ENCODE data around the gene COMMD9. TPM values are rescaled to one million over a fixed set of nuclear protein-coding genes. Genes with fewer than 3 reads are reported as not detected.

Gene COMMD9
- total RNA-seq, 1 experiment from 2014 or later: 70.8 TPM

DNA sequence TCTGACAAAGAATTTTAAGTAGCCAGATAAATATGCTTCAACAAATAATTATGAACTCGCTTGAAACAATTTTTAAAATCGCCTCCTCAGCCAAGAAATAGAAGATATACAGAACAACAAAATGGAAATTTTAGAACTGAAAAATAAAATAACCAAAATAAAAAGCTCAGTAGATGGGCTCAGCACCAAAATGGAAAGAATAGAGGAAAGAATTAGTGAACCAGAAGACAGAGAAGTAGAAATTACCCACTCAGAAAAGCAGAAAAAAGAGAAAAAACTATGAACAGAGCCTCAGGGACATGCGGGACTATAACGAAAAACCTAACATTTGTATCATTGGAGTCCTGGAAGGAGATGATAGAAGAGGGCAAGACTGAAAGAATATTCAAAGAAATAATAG is 7.4 kb downstream of the COMMD9 start:
- H3K4me3 ChIP-seq (ENCODE audit: low read length): no peak overlapping the region
- DNase-seq (no peak), ATAC-seq (no peak)
- peaks cover 40% of the 10 kb centered on the region for H3K79me2 ChIP-seq (ENCODE audit: low read length)
- CTCF ChIA-PET: interaction anchor here (0.9 kb wide), 1 partner anchor 23 kb away, joined by 3 read pairs; no protein-coding TSS in a partner anchor
- no peak overlapping the region for H3K9ac ChIP-seq (ENCODE audit: low read length)
- no peak overlapping the region for H3K4me2 ChIP-seq (ENCODE audit: low read length)
- H3K27ac ChIP-seq (ENCODE audit: low read length): no peak overlapping the region
- H3K36me3 ChIP-seq (ENCODE audit: low read depth, low read length): no peaks in the 10 kb centered on the region
- no peaks in the 10 kb centered on the region for H3K4me1 ChIP-seq (ENCODE audit: insufficient read depth, low read length)
- no peak for TF ChIP-seq EZH2phosphoT487 (IDR thresholded peaks at IDR 0.05; ENCODE audit: borderline replicate concordance, low read length)
- TF ChIP-seq EZH2 (IDR thresholded peaks at IDR 0.05; ENCODE audit: low read length, unreplicated experiment): no peak
- TF ChIP-seq, protein P1, sequence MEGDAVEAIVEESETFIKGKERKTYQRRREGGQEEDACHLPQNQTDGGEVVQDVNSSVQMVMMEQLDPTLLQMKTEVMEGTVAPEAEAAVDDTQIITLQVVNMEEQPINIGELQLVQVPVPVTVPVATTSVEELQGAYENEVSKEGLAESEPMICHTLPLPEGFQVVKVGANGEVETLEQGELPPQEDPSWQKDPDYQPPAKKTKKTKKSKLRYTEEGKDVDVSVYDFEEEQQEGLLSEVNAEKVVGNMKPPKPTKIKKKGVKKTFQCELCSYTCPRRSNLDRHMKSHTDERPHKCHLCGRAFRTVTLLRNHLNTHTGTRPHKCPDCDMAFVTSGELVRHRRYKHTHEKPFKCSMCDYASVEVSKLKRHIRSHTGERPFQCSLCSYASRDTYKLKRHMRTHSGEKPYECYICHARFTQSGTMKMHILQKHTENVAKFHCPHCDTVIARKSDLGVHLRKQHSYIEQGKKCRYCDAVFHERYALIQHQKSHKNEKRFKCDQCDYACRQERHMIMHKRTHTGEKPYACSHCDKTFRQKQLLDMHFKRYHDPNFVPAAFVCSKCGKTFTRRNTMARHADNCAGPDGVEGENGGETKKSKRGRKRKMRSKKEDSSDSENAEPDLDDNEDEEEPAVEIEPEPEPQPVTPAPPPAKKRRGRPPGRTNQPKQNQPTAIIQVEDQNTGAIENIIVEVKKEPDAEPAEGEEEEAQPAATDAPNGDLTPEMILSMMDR (conservative IDR thresholded peaks at IDR 0.05; ENCODE audit: low read depth, low read length): no peak
- POLR2A ChIA-PET (ENCODE audit: unreplicated experiment): no interaction called here
- H3K9me3 ChIP-seq (ENCODE audit: low read length): no peaks in the 10 kb centered on the region
- H2AFZ ChIP-seq (ENCODE audit: low read length): no peak overlapping the region
- BruUV-seq (replicated peaks): no TSS peak
- H4K20me1 ChIP-seq (ENCODE audit: low read length): peaks cover 6% of the 10 kb centered on the region; the same call in 1 of the 2 replicates
- intact Hi-C loops (cut with micrococcal nuclease): no loop called here
- no peaks in the 10 kb centered on the region for H3K9me2 ChIP-seq (replicated peaks; ENCODE audit: low read length)
- no peaks in the 10 kb centered on the region for H3F3A ChIP-seq (ENCODE audit: low read length, unreplicated experiment)
- H3K27me3 ChIP-seq (ENCODE audit: low read length): no peaks in the 10 kb centered on the region

DNA sequence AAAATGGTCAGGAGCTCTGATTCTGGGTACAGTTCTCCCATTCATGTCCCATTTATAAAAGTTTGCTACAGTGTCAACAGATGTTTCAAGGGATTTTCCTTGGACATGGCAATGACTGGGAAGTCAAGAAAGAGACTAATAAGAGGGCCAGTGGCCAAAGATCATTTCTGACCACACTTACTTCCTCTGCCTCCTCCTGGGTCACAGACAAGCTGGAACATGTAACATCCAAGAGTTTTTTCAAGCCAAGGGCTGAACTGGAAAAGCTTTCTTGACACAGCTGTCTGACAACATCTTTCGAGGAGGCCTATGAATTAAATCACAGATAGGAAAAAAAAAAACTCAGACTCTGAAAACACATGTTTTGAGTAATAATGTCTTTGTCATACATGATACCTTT is 8.7 kb downstream of the COMMD9 start:
- Histone ChIP-seq H3K79me2 (ENCODE audit: low read length) (peaks cover 35% of the 10 kb centered on the region), H3K27ac (ENCODE audit: low read length) (no peak overlapping the region), H3K36me3 (ENCODE audit: low read depth, low read length) (no peaks in the 10 kb centered on the region), H3K9ac (ENCODE audit: low read length) (no peak overlapping the region), H3K9me2 (replicated peaks; ENCODE audit: low read length) (no peaks in the 10 kb centered on the region), H3K4me2 (ENCODE audit: low read length) (no peak overlapping the region), H3F3A (ENCODE audit: low read length, unreplicated experiment) (no peaks in the 10 kb centered on the region), H3K4me1 (ENCODE audit: insufficient read depth, low read length) (no peaks in the 10 kb centered on the region), H3K27me3 (ENCODE audit: low read length) (no peaks in the 10 kb centered on the region), H3K9me3 (ENCODE audit: low read length) (no peaks in the 10 kb centered on the region), H3K4me3 (ENCODE audit: low read length) (no peak overlapping the region), H4K20me1 (ENCODE audit: low read length) (peaks cover 6% of the 10 kb centered on the region; the same call in 1 of the 2 replicates), H2AFZ (ENCODE audit: low read length) (no peak overlapping the region)
- TF ChIP-seq, protein P1 (conservative IDR thresholded peaks at IDR 0.05; ENCODE audit: low read depth, low read length): no peak
- no peak for TF ChIP-seq EZH2 (IDR thresholded peaks at IDR 0.05; ENCODE audit: low read length, unreplicated experiment)
- TF ChIP-seq EZH2phosphoT487 (IDR thresholded peaks at IDR 0.05; ENCODE audit: borderline replicate concordance, low read length): no peak
- no peak for DNase-seq
- ChIA-PET CTCF (no interaction called here), POLR2A (ENCODE audit: unreplicated experiment) (no interaction called here)
- no TSS peak for BruUV-seq (replicated peaks)
- no peak for ATAC-seq
- intact Hi-C loops (cut with micrococcal nuclease): no loop called here

DNA sequence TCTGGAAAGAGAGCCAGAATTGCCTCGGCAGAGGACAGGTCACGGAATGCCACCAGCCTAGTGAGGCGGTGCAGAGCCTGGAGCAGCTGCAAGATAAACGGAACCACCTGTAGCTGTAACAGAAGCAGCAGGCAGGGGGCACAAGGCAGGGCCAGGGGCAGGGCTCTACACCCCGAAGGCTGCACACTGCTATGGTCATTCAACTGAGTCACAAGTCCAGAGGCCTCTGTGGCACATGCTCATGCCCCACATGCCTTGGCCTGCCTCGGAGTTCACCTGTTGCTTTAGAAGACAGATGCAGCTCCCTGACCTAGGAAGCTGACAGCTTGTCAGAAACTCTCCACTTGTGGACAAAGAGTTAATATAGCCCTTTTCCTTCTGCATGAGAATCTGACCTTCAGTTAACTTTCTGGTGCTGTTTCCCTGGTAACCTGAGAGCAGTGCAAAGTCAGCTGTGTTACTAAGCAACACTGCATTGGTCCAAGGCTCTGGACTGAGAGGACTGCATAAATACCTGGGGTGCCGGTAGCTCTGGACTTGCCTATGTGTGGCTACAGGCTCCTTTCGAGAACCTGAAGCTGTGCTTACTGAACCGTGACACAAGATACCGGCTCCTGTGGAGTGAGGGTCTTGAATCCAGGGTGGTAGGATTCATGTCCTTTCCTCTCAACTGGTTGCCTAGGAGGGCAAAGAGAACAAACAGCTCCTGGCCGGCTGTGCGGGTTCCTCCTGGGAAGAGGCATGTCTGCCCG is 10.5 kb downstream of the COMMD9 start:
- CTCF ChIA-PET: interaction anchor here (0.7 kb wide), 1 partner anchor 200 kb away, joined by 4 read pairs; no protein-coding TSS in a partner anchor
- Histone ChIP-seq H3K9me2 (replicated peaks; ENCODE audit: low read length) (no peaks in the 10 kb centered on the region), H3K79me2 (ENCODE audit: low read length) (peaks cover 23% of the 10 kb centered on the region), H4K20me1 (ENCODE audit: low read length) (peaks cover 6% of the 10 kb centered on the region; the same call in 1 of the 2 replicates), H3K9ac (ENCODE audit: low read length) (no peak overlapping the region), H3F3A (ENCODE audit: low read length, unreplicated experiment) (no peaks in the 10 kb centered on the region), H3K4me3 (ENCODE audit: low read length) (no peak overlapping the region), H3K27me3 (ENCODE audit: low read length) (no peaks in the 10 kb centered on the region), H3K4me1 (ENCODE audit: insufficient read depth, low read length) (no peaks in the 10 kb centered on the region), H3K4me2 (ENCODE audit: low read length) (no peak overlapping the region), H3K9me3 (ENCODE audit: low read length) (no peaks in the 10 kb centered on the region), H2AFZ (ENCODE audit: low read length) (no peak overlapping the region), H3K27ac (ENCODE audit: low read length) (no peak overlapping the region), H3K36me3 (ENCODE audit: low read depth, low read length) (no peaks in the 10 kb centered on the region)
- TF ChIP-seq, protein P1 (conservative IDR thresholded peaks at IDR 0.05; ENCODE audit: low read depth, low read length): no peak
- no TSS peak for BruUV-seq (replicated peaks)
- intact Hi-C loops (cut with micrococcal nuclease): no loop called here
- POLR2A ChIA-PET (ENCODE audit: unreplicated experiment): no interaction called here
- ATAC-seq: no peak
- no peak for DNase-seq
